Thymus (tissue), 11 donors: Measurements from ENCODE around the gene SEPTIN2. TPM values are rescaled to one million over a fixed set of nuclear protein-coding genes. Genes with fewer than 3 reads are reported as not detected.
"Not testable (repeated sequence)": the region's sequence is repeated elsewhere in the genome, so short reads cannot be mapped to it uniquely, and the experiment has no call there.

Experiments used
- DNase-seq, 9 donors: peaks; one replicate each; pipeline ENCODE4 v3.0.0-alpha.2; 2013; ENCODE audit warnings: low spot score in 9 of 9, low read depth in 6 of 9, missing footprints in 1 of 9
- H3K27ac ChIP-seq, 2 donors: one replicate each; pipeline ENCODE4 v1.5.1; 2013; ENCODE audit warnings: control low read depth in 1 of 2, low read depth in 1 of 2, low read length in 1 of 2, mild to moderate bottlenecking in 1 of 2, moderate library complexity in 1 of 2
- H3K27me3 ChIP-seq, 2 donors: one replicate each; pipeline ENCODE4 v1.5.1; 2013; ENCODE audit warnings: low read length in 1 of 2; ENCODE audit not compliant: control insufficient read depth in 2 of 2, insufficient read depth in 1 of 2
- H3K36me3 ChIP-seq, 2 donors: one replicate each; pipeline ENCODE4 v1.5.1; 2013; ENCODE audit warnings: low read length in 1 of 2, mild to moderate bottlenecking in 1 of 2, moderate library complexity in 1 of 2; ENCODE audit not compliant: control insufficient read depth in 2 of 2, insufficient read depth in 2 of 2
- H3K4me1 ChIP-seq, 2 donors: one replicate each; pipeline ENCODE4 v1.5.1; 2013; ENCODE audit warnings: low read length in 2 of 2; ENCODE audit not compliant: control insufficient read depth in 2 of 2, insufficient read depth in 2 of 2
- H3K4me3 ChIP-seq, 2 donors: one replicate each; pipeline ENCODE4 v1.5.1; 2013; ENCODE audit warnings: low read length in 2 of 2, control low read depth in 1 of 2, mild to moderate bottlenecking in 1 of 2
- H3K9me3 ChIP-seq, 2 donors: one replicate each; pipeline ENCODE4 v1.5.1; 2013; ENCODE audit warnings: low read length in 1 of 2, mild to moderate bottlenecking in 1 of 2; ENCODE audit not compliant: control insufficient read depth in 2 of 2, insufficient read depth in 1 of 2
- WGBS: extraction: QIAGEN DNeasy Blood & Tissue Kit; methylation state at CpG from one replicate; pipeline ENCODE4 v1.1.7; 2013; 5-methylcytosine and 5-hydroxymethylcytosine counted together
- polyA plus RNA-seq: library from polyadenylated mRNA; stranded (reverse); fragments of 200-250 nt; gene quantifications from one replicate; pipeline ENCODE4 v1.2.3, GENCODE V29; 2013
- total RNA-seq: library from RNA; stranded (reverse); fragments of 120-200 nt; gene quantifications from one replicate; pipeline ENCODE4 v1.2.4, GENCODE V29; 2013
- donor health status: healthy.

Gene SEPTIN2
- total and polyA plus RNA-seq, 2 donors = 149 to 189 TPM

DNA sequence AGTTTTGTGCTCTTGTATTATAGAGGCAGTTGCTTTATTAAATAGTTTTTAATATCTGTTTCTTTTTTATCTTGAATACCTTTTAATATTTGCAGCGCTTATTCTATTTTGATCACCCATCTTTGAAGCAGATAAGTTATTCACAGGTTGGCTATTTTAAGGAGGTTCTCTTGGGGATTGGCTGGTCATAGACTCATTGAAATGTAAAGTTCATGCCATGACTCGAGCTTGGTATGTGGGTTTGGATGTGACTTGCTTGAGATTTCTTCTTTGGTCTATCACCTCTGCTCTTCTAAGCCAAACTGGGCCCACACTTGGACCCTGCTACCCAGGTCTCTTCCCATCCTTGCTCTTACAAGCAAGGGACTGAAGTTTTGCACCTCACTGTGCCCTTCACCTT is 74.0 kb downstream of the SEPTIN2 start:
- Histone ChIP-seq H3K9me3 (no peaks in the 10 kb centered on the region), H3K4me1 (peaks cover 0 to 11% of the 10 kb centered on the region in 2 donors), H3K27ac (no peak overlapping the region), H3K27me3 (no peaks in the 10 kb centered on the region), H3K36me3 (no peaks in the 10 kb centered on the region), H3K4me3 (no peak overlapping the region)
- 96% methylated on average over 2 of the region's 2 CpGs for WGBS
- DNase-seq = no peak

DNA sequence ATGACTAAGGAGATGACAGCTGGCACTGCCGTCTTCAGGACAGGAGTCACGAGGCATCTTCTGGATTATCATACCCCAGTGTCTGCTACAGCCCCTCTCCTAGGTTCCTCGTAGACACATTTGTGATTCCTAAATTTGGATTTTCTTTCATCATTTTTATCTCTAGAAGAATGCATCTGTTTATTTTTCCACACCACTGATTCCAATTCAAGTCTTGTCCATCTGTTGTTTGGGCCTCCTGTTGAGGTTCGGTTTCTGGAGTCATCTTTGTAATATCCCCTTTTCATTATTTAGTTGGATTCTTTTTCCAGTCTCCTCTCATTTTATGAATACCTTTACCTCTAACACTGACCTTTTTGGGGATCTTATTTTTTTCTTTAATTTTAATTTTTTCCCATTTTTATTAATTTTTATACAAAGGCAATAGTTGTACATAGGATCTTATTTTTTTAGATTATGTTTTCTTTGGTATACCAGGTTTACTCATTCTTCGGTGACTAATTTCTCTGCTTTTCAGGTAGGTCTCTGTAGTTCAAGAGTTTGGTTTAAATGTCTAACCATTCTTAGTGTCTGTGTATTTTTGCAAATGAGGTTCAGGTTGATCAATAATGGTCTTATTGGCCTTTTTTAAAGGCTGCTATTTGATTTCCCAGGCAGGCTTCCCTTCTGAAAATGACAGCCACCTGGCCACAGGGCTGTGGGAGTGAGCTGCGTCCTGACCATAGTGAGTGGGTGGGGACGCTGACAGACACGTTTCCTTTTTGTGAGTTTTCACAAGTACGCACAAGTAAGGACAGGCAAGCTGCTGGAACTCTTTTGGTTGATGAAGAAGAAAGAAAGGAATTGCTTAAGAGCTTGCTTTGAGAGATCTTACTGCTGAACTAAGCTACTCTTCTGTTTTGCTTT is 74.8 kb downstream of the SEPTIN2 start:
- Histone ChIP-seq H3K27ac (peak overlapping the region in 1 of 2 donors; percentile 46), H3K4me1 (peaks cover 0 to 11% of the 10 kb centered on the region in 2 donors), H3K27me3 (no peaks in the 10 kb centered on the region), H3K9me3 (no peaks in the 10 kb centered on the region), H3K4me3 (no peak overlapping the region), H3K36me3 (no peaks in the 10 kb centered on the region)
- WGBS = 94% methylated on average over 9 of the region's 9 CpGs
- peak in 1 of 9 donors; percentile 16 for DNase-seq

DNA sequence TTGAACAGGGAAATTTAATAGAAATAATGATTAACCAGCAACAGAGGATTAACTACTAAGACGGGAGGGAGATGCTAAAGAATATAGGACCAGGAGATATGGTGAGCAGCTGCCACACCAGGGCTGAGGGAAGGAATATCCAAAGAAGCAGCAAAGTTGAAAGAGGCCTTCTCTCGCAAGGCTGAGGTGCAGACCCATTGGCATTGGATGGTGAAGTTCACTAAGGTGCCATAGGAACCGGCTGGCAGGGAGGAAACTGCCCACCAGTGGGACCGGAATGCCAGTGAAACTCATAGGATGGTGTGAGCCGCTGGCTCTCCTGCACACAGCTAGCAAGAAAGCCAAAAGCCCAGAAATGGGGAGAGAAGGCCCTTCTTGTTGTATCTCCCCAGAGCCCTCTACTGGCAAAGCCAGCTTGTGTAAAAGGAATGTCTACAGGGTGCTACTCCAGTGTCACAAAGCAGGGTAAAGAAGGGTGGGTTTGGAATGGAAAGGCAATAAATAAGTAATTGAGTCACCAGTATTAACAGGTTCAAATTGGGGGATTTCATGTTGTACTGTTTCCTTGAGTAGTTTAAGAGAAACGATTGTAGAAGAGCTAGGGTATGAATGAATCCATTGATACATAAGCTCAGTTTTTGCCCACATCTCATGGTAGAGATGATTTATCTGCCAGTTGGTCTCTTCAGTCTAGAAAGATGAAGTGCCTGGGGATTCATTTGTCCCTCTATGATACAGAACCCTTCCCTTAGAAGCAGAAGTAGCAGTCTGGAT is 76.4 kb downstream of the SEPTIN2 start:
- H3K27me3 ChIP-seq = no peaks in the 10 kb centered on the region
- H3K4me1 ChIP-seq = peaks cover 0 to 11% of the 10 kb centered on the region in 2 donors
- H3K9me3 ChIP-seq = no peaks in the 10 kb centered on the region
- H3K27ac ChIP-seq = no peak overlapping the region
- H3K36me3 ChIP-seq = no peaks in the 10 kb centered on the region
- peak in 7 of 9 donors; percentile 9 to 65 (median 15) for DNase-seq
- no peak overlapping the region for H3K4me3 ChIP-seq
- 94% methylated on average over 6 of the region's 6 CpGs for WGBS

DNA sequence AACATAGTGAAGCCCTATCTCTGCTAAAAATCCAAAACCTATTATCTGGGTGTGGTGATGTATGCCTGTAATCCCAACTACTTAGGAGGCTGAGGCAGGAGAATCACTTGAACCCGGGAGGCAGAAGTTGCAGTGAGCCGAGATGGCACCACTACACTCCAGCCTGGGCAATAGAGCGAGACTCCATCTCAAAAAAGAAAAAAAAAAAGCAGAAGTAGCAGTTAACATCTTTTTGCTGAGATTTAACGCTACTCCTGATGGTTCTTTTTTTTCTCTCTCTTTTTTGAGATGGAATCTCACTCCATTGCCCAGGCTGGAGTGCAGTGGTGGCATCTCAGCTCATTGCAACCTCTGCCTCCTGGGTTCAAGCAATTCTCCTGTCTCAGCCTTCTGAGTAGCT is 77.0 kb downstream of the SEPTIN2 start:
- not testable (repeated sequence) for H3K27ac ChIP-seq, DNase-seq, H3K4me3 ChIP-seq, H3K9me3 ChIP-seq, H3K36me3 ChIP-seq, H3K27me3 ChIP-seq
- whole genome bisulfite sequencing = 96% methylated on average over 4 of the region's 4 CpGs
- H3K4me1 ChIP-seq = peaks cover 0 to 11% of the 10 kb centered on the region in 2 donors

DNA sequence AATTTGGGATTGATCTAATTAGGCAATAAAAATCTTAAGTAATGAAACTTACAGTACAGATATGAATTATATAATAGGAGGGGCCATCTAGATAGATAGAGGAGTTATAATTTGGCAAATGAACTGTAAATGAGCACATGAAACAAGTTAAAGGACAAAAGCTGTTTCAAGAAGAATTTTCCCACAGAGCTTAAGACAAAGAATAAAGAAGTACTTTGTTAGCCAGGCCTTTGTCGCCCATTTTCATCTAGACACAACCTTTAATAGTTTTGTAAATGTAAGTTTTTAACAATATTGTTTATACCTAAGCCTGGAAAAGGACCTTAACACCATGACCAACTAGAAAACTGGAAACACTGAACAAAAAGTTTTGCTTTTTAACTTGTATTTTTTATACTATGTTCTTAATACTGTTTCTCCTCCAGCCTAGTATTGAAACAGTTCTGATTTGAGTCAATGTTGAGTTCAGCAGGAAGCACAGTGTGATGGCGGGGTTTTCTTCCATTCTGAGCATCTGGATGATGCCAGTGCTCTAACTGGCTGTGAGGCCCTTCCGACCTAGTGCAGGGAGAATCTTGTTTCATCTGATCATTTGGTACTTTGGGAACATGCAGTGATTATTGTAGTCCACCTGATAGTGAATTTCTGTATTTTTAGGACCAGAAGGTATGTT is 77.9 kb downstream of the SEPTIN2 start:
- Histone ChIP-seq H3K36me3 (no peaks in the 10 kb centered on the region), H3K4me3 (no peak overlapping the region), H3K9me3 (no peaks in the 10 kb centered on the region), H3K4me1 (peaks cover 0 to 11% of the 10 kb centered on the region in 2 donors), H3K27ac (no peak overlapping the region), H3K27me3 (no peaks in the 10 kb centered on the region)
- WGBS = 95% methylated on average over 3 of the region's 3 CpGs
- no peak for DNase-seq

DNA sequence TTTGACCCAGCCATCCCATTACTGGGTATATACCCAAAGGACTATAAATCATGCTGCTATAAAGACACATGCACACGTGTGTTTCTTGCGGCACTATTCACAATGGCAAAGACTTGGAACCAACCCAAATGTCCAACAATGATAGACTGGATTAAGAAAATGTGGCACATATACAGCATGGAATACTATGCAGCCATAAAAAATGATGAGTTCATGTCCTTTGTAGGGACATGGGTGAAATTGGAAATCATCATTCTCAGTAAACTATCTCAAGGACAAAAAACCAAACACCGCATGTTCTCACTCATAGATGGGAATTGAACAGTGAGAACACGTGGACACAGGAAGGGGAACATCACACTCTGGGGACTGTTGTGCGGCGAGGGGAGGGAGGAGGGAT is 81.1 kb downstream of the SEPTIN2 start:
- WGBS = over 99% methylated on average over 6 of the region's 6 CpGs
- H3K9me3 ChIP-seq, DNase-seq, H3K27me3 ChIP-seq, H3K4me1 ChIP-seq, H3K4me3 ChIP-seq, H3K27ac ChIP-seq, H3K36me3 ChIP-seq: not testable (repeated sequence)

DNA sequence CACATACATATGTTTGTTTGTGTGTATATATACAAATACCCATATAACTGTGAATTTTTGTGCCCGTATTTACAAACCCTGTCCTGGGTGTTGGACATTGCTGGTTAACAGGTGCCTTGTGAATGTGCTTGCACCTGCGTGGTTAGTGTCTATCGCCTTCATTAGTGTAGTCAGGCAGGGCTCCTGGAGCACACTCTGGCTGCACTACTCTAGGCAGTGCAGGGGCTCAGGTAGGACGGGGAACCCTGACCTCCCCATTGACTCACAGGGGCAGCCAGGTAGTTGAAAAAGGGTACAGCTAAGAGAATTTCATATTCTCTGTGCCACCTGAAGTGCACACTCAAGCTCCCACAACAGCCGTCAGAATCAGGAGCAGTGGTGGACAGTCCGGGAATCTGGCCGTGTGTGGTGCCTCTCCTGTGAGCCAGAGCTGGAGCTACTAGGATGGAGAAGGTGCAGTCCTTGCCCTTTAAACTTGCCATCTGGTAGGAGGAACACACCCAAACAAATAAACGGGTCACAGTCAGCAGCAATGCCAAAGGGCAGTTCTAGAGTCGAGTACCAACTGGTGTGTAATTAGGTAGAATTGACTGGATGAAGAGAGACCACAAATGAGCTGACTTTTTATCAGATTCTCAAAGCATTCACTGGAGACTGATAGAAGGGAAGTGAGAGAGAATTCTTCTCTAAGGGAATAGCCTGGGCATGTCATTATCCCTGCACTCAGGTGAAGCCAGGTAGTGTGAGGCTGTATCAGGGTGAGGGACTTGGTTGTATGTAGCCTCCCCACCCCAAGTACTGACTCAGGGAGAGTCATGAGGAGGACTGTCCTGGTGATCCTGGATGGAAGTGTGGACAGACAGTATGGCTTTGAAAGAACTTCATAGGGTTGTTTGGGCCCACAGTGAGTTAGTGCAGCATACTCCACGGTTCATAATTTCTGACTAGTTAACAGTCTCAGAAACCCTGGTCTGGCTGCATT is 84.5 kb downstream of the SEPTIN2 start:
- Histone ChIP-seq H3K36me3 (no peaks in the 10 kb centered on the region), H3K4me1 (no peaks in the 10 kb centered on the region), H3K4me3 (no peak overlapping the region), H3K27me3 (no peaks in the 10 kb centered on the region), H3K9me3 (no peaks in the 10 kb centered on the region), H3K27ac (no peak overlapping the region)
- WGBS = 97% methylated on average over 10 of the region's 10 CpGs
- no peak for DNase-seq
